Islet precursor cell (in vitro differentiated cells): ENCODE data around the gene SLC6A19.
"Not testable (repeated sequence)": the region's sequence is repeated elsewhere in the genome, so short reads cannot be mapped to it uniquely, and the experiment has no call there.

Experiments used
- DNase-seq: peaks from one replicate; pipeline ENCODE4 v3.0.0-alpha.2; 2018

Gene SLC6A19

DNA sequence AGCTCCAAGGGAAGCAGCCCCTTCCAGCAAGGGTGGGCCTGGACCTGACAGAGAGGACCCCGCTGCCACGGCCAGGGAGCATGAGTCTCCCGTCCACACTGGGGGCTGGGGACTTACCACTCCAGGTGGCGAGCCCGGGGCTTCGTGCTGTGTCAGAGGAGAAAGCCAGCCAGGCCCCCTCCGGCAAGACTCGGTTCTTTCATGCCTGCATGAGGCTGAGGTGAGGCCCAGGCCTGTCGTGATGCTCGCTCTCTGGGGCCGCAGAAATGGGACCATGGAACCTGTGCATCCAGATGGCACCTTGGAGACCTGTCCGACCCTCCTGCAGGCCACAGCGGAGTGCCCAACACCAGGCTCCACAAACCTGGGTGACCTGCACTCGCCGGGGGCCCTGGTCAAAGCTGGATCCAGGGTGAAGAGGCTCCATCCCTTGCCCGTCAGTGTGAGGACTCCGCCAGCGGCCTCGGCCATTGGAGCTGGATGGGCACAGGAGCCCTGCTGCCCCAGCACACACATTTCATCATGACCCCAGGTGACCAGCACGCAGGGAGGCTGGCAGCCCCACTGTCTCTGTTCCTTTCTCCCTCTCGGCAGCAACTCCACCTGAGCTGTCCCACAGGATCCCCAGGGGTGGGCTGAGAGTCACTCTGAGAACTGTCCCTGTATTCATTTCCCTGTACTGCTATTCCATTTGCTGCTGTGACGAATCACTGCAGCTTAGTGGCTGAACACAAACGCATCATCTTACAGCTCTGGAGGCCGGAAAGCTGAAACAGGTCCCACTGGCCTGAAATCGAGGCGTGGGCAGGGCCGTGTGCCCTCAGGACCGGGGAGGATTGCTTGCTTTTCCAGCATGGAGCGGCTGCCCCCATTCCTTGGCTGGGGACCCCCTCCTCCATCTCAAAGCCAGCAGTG lies 48.2 kb downstream of the SLC6A19 start:
- no peak for DNase-seq

DNA sequence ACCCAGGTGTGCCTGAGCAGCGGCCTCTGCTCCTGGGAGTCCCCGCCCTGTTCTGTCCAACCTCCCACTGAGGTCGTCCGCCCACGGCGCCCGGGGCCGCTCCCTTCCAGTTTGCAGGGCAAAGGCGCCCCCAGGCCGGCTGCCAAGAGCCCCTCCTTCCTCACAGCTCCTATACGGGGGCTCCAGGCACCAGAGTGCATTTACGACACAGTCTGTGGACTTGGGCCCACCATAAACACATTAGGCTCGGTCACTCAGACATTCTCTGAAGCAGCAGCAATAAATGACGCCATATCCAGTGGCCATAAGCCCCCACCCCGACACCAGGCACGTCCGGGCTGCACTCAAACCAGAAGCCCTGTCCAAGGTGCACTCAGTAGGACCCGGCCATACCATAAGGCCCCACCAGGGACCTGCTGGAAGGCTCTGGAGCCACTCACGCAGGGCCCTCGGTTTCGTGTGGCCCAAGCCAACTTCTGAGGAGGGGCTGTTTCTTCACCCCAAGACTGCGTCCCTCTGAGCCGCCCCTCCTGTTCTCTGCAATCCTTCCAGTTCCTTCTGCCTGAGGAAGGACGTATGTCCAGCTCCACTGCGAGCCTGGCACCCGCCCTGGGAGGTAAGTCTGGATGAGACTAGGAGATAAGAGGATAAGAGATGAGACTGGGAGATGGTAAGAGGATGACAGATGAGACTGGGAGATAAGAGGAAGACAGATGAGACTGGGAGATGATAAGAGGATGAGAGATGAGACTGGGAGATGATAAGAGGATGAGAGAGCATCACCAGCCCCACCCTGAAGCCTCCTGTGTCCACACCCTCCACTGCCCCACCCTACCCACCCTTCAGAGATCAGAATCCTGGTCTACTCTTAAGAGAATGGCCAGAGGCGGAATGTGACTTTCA lies 50.5 kb downstream of the SLC6A19 start:
- DNase-seq = no peak

DNA sequence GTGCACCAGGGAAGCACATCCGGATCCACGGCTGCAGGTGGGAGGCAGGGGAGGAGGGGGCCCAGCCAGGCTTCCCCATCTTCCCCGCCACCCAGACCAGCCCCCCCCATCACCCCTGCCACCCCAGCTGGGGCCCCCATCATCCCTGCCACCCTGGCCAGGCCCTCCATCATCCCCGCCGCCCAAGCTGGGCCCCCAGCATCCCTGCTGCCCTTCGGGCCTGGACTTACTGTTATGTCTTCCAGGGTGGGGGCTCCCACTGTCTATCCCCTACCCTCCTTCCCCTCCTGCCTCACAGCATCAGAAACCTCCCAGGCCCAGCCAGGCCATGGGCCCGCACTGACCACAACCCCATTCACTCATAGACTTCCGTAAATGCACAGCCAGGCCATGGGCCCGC lies 51.3 kb downstream of the SLC6A19 start:
- DNase-seq = no peak

DNA sequence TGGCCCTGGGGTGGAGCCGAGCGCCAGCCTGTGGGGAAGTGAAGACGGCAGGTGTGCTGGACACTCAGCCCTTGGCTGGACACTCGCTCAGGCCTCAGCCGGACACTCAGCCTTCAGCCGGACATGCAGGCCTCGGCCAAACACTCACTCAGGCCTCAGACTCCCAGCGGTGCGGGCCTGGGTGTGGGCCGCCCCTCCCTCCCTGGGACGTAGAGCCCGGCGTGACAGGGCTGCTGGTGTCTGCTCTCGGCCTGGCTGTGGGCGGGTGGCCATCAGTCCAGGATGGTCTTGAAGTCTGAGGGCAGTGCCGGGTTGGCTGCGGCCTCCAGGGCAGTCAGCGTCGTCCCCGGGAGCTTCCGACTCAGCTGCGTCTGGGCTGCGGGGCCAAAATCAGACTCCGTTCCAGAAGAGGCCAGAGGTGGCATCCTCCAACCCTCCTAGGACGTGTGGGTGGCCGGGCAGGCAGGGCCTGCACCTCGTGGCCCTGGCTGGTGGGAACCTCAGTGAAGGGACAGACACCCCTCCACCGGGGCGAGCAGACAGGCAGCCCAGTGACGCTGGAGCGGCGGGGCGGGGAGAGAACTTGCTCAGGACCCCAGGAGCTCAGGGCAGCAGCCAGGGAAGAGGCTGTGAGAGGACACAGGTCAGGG lies 52.2 kb downstream of the SLC6A19 start:
- DNase-seq = no peak

DNA sequence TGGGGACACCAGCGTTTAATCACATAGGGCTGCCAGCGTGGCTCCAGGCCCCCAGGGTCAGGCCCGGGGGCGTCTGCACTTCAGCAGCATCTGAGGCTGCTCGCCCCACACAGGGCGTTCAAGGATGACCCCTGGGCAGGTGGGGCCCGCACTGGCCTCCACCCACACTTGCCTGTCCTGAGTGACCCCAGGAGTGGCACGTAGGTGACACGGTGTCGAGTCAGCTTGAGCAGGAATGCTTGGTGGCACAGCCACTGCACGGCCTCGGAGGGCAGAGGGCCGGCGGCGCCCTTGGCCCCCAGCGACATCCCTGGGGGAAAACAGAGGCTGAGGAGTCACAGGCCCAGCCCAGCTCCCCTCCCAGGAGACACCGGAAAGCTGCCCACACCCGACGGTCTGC lies 52.8 kb downstream of the SLC6A19 start:
- no peak for DNase-seq

DNA sequence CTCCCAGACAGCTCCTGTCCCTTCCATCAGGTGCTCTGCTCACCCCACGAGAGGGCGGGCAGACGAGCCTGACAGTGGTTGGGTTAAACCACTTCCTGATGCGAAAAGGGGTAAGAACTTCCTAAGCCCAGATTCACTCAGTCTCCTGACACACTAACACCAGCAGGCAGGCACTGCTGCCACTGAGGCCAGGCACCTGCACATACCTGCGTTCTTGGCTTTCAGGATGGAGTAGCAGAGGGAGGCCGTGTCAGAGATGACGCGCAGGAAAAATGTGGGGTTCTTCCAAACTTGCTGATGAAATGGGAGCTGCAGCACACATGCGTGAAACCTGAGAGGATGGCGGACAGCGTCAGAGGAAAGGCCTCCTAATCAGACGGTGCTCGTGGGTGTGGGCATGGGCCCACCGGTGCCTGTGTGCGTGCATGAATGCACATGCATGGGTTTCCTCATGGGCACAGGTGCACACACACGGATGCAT lies 53.7 kb downstream of the SLC6A19 start:
- DNase-seq = no peak

DNA sequence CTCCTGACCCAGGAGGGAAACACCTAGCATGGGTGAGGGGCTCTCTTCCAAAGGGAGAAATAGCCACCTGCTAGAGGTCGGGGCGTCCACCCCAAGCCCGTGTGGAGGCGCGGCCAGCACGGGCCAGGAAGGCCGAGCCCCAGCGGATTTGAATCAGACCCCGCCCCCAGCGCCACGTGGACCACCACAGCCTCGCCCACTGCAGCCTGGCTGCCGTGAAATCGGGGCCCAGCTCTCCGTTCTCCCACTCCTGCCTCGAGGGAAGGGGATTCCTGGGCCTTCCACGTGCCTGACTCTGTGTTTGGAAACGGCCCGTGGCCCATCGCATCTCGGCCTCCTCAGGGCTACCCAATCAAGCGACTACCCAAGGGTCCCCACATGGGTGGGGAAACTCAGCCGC lies 55.4 kb downstream of the SLC6A19 start:
- no peak for DNase-seq

DNA sequence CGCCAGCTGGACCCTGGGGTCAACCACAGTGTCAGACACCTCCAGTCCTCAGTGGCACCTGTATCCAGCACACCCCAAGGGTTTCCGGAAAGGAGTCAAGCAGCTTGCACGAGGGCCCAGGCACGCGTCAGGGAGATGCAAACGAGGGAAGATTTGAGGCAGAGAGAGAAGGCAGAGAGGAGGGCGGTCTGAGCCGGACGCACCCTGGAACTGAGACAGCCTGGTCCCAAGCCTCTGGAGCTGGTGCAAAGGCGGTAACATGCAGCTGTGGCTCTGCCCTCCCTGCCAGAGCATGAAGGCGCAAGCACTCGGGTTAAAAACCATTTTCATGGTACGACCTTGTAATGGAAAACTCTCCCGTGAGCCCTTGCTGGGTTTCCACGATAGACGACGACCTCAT lies 56.0 kb downstream of the SLC6A19 start:
- DNase-seq = no peak

DNA sequence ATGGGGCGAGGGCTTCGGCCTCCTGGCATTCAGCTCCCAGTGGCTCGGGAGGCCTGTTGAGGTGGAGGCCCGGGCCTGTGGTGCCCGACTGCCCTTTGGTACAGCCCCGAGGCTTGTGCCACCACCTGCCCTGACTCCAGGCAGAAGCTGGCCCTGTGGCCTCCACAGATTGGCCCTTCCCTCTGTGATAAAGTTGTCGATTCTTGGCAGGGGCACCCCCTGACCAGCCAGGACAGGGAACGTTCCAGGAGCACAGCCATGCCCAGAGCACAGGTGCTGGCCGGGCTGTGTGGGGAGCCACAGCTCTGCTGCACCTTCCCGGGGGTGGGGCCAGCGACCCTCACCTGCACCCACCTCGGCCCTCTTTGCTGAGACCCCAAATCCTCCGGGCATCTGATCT lies 56.4 kb downstream of the SLC6A19 start:
- DNase-seq = no peak

DNA sequence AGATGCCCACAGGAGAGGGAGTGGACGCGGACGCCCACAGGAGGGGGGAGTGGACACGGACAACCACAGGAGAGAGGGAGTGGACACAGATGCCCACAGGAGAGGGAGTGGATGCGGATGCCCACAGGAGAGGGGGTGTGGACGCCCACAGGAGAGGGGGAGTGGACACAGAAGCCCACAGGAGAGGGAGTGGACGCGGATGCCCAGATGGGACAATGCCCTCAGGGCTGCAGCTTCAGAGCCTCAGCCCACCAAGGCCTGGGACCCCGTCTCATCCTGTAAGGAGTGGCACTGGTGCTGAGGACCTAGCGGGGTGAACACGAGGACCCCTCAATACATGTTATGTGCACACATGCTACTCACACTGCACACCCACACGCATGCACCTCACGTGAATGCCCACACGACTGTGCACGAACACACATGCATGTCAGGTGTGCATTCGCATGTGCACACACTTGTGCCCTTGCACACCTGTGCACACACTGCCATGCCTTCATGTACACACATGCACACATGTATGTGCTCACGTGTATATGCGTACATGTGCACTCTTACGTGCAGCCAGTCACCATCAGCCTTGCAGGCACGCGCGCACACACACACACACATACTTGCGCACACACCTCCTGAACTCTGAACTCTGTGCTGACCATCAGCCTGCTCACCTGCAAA lies 58.5 kb downstream of the SLC6A19 start:
- no peak for DNase-seq

DNA sequence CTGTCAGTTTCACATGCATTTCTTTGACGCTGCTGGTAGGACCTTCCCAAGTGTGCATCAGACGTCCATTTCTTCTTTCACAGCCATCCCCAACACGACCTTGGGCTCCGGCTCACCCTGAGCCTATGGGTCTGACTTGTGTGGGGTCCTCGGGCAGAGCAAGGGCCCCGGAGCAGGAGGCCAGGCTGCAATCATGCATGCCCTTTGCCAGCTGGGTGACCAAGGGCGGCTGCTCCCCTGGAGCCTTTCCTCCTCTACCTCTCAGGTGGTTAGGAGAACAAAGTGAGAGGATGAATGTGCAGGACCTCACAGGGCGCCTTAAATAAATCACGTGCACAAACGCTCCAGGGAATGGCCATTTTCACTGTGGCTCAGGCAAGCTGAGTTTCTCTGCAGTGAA lies 60.2 kb downstream of the SLC6A19 start:
- no peak for DNase-seq

DNA sequence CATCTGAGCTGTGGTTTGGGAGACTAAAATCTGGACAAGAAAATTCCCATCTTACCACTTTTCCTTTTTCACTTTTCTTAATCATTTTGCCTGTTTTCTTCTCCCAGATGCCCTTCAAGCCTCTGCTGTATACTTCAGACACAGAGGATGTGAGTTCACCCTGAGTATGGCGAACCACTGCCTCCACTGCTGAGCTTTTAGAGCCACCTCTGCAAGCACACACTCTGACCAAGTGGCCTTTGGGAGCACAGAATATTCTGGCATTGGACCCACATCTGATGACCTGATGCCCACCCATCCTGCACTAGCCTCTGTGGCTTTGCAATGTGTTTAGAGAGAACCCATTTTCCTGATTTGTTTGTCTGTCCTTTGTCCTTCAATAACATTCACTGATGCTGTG lies 61.0 kb downstream of the SLC6A19 start:
- DNase-seq = no peak

DNA sequence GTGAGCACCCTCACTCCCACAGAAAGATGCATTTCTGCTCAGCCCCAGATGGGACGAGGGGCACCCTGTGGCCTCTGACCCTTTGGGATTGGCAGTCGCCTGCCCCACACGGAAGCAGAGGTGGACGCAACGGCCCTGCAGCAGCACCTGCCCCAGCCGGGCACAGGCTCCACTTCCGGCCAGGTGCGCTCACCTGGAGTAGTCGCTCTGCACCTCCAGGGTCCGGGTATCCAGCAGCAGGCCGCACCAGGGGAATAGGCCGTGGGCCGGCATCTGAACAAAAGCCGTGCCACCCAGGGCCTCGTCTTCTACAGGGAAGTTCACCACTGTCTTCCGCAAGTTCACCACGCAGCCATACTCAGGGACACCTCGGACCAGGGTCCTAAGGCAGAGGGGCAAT lies 62.8 kb downstream of the SLC6A19 start:
- DNase-seq = no peak

DNA sequence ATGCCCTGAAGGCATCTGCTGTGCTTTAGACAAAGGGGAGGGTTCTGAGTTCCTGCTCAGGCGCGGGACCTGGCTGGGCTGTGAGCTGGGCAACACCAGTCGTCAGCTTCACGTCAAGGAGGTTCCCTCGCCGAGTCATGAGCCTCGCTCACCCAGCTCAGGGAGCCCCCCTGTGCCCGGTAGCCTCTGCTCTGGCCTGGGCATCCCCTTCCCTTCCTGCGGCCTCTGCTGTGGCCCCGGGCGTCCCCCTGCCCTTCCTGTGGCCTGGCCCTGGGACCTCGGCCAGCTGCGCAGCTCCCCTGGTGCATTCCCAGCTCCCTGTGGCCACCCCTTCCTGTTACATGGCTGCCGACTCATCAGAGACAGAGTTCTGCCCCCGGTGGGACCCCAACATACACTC lies 63.6 kb downstream of the SLC6A19 start:
- no peak for DNase-seq

DNA sequence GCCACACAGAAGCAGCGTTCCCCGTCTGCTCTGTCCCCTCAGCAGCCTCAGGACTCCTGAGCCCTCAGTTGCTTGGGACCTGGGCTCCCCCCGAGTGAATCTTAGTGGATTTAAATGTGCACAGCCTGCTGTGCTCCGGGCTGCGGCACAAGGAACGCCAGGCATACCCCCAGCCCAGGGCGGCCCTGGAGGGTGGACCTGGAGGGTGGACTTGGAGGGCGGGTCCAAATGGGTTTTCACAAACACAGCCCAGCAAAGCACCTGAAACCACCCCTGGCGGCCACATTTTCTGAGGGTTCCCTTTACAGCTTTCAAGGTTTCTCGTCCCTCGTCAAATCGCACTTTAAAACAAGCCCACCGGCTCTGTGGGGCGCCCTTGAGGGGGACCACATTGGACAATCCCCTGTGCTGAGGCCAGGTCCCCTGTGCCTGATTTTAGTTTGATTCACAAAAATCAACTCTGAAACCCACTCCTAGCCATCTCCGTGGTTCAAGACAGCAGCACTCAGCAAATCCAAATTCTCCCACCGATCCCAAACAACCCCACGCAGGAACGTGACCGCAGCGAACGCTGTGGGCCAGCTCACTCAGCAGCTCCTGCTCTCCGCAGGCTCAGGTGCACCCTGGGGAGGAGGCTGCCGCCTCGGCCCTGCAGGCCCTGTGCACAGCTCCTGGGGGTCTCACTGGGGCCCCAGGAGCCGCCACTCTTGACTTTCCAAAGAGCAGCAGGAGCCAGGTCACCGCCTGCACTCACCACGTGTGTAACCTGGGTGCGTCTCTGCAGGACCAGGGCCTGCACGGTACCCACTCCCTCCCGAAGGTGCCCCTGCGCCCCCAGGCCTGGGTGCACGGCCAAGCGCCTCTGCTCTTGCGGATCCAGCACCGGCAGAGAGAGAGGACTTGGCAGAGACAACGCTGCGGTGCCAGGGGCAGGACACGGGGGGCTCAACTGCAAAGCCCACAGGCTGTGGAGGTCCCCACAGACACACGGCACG lies 64.4 kb downstream of the SLC6A19 start:
- no peak for DNase-seq

DNA sequence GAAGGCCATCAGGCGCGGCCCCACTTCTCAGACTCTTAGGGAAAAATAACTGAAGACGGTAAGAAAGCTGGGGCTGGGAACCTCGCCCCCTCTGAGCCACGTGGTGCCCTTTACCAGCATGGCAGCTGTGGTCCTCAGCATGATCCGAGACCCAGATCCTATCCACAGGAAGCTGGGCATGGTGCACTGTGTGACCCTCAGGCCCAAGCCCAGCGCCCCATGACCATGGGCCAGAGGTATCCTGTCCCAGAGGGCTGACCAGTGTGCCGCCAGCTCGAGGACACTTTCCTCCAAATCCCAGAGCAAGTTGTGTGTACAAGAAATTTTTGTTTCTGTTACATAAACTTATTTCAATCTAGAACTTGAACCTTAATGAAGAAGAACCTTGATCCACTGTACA lies 65.4 kb downstream of the SLC6A19 start:
- DNase-seq = no peak

DNA sequence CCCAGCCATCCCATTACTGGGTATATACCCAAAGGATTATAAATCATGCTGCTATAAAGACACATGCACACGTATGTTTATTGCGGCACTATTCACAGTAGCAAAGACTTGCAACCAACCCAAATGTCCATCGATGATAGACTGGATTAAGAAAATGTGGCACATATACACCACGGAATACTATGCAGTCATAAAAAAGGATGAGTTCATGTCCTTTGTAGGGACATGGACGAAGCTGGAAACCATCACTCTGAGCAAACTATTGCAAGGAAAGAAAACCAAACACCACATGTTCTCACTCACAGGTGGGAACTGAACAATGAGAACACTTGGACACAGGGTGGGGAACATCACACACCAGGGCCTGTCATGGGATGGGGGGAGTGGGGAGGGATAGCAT lies 66.1 kb downstream of the SLC6A19 start:
- not testable (repeated sequence) for DNase-seq

DNA sequence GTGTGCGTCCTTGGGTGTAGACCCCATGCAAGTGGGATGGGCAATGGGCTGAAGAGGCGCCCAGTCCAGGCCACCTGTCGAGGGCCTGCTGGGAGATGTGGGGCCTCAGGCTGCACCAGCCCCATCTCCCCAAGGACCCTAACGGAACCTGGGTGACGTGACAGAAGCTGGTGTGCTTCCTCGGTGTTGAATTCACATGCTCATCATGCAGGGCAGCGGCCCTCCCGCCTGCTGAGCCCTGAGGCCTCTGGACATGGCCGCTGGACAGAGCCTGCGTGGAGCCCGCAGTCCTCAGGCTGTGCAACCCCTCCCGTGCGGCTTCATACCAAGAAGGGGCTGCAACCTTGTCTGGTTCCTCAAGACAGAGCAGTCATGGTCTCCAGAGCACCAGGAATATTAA lies 66.7 kb downstream of the SLC6A19 start:
- DNase-seq = no peak

DNA sequence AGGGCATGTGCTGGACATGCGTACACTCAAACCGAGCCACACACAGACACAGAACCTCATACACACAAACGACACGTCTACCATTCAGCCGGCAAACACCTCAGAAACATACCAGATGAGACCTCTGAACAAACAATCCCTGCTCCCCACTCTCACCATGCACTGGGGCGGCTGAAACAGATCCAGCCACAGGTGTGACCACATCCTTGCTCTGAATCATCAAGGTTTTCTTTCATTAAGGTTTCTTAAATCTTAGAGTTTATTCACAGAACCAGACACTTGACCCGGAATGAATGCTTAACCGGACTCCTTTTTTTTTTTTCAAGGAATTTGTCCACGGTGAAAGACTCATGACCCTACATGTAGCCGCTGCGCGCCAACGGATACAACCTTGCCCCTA lies 67.3 kb downstream of the SLC6A19 start:
- DNase-seq = no peak

DNA sequence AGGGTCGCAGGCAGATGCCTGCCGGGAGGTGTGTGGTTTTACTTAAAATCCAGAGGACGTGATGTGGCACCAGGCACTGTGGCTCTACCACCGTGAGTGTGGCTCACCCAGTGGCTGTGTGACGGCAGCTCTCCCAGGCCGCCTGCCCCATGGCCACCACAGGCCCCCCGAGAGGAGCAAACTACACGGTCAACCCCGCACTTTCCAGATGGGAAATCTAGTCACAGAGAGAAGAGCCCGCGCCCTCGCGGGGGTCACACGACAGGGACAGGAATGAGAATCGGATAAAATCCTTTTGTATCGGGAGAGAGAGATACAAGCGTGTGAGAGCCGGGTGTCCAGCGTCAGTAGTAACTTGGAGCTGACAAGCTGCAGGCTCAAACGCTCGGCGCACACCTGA lies 69.0 kb downstream of the SLC6A19 start:
- no peak for DNase-seq
